IPS-18c (cell line): ENCODE data around the gene MACROD1.
A peak's percentile ranks its signal among the peaks of the same experiment; 100 is the strongest.

Experiments
- H3K4me3 ChIP-seq: 2 replicates; pipeline ENCODE4 v1.7.0; 2013; ENCODE audit warnings: low read depth, mild to moderate bottlenecking, low read length, moderate library complexity; ENCODE audit not compliant: insufficient read depth
- H3K9me3 ChIP-seq: one replicate; pipeline ENCODE4 v1.6.1; 2013; ENCODE audit warnings: mild to moderate bottlenecking, low read length, moderate library complexity; ENCODE audit not compliant: control insufficient read depth, insufficient read depth

MACROD1 gene

DNA sequence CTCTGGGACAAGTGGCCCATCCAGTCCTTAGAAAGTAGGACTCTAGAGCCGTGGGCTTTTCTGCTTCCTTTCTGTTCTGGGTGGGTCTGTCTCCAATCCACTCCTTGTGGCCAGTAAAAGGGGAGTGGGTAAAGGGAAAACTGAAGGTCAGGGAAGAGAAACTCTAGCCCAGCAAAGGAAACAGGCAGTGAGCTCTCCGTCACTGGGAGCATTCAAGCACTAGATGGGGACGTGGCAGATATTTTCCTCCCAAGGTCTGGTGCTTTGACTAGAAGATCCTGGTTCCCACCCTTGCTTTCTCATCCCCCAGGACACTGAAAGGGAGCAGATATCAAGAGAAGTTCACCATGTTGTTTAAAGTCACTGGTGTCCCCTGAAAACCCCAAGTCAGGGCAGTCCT lies 42.2 kb downstream of the MACROD1 start:
- H3K9me3 ChIP-seq, result no peaks in the 10 kb centered on the region

DNA sequence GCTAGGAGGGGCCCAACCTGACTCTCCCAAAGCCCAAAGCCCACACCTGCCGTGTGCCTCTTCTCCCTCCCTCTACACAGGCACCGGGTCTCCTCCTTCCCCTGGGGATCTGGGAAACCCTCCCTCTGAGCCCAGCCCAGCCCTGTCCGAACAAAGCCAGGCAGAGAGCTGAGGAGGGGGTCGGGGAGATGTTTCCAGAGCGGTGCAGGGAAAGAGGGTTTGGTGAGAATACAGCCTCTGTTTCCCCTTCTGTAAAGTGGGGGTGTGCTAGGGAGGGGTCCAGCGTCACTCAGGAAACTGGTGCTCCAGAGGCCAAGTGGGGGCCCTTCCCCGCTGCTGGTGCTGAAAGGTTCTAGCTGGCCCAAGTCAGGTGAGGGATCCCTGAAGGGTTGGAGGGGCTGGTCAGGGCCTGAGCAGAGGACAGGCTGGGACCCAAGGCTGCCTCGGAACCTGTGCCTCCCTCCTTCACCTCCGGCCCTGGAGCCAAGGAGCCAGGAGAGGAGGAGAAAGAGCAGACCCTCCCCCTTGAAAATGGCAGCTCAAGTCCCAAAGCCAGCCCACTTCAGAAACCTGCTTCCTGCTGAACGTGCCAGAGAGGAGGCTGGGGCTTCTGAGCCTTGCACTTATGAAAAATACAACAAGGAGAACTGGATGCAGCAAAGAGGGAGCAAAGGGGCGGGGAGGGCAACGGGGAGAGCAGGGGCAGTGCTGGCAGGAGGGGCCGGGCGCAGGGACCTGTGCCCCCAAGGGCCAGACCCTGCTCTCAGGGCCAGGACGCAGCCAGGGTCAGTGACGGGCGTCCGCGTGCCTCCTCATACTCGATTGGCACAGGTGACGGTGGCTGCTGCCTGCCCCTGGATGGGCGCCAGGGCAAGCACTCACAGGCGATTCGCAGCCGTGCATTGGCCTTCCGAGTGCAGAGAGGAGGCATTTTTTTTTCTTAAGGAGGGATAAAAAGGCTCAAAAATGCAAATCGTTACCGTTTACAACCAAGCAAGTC lies 43.2 kb downstream of the MACROD1 start:
- Histone ChIP-seq H3K9me3 (no peaks in the 10 kb centered on the region), H3K4me3 (peak overlapping the region; percentile 20; the same call in 1 of the 2 replicates)

More for the DNA sequence above, 42.2 kb downstream of the MACROD1 start:
- no peak overlapping the region for H3K4me3 ChIP-seq

DNA sequence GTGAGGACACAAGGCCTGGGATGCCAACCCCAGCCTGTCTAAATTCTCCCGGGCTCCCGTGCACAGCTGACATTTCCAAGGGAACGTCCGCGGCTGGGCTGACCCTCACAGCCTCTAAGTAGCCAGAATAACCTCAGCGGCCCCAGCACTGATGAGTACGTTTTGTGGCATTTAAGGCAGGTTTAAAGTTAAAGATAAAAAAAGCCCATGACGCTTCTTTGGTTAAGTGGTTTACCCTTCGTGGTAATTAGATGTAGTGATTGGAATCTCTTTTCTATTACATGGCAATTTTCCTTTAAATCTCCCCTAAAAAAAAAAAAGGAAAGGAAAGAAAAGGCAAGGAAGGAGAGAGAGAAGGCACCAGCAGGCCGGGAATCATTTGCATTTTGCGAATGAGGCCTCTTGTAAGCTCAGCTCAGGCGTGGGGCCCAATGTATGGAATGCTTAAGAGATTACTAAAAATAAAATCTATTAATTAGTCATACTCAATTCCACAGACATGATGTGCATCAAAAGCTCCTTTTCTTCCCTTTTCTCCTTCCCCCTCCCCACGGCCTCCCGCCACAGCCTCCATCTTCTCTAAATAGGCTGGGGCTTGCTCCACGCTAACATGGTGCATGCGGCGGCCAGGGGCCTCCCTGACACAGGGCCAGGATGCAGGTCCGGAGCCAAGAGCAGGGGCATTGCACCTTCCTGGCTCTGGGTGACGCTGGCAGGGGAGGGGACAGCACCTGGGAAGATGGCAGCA lies 44.1 kb downstream of the MACROD1 start:
- H3K4me3 ChIP-seq, result peak overlapping the region; percentile 20; the same call in 1 of the 2 replicates
- H3K9me3 ChIP-seq, result peaks cover 2% of the 10 kb centered on the region

DNA sequence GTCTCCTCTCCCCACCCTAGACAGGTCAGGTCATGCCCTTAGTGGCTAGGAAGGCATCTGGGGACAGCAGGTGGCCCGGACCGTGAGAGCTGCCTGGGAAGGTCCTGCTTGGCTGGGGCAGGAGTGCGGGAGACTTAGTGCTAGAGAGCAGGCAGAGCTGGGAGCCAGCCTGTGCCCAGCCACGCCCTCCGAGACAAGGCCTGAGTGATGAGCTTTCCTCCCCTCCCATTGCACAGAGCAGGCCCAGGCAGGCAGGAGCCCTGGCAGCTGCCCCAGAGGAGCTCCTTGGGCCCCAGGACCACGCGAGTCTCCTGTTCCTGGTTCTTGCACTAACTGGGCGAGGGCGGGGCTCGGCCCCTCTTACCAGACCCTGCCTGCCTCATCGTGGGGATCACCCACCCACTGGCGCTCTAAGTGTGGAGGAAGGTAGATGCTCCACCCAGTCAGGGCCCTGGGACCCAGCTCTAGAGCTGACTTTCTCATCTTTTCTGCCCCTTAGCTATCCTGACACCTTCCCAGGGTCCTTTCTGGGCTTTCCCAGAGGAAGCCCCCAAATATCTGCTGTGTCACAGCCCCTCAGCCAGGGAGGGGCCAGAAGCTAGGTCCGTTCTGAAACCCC lies 44.9 kb downstream of the MACROD1 start:
- peaks cover 2% of the 10 kb centered on the region for H3K9me3 ChIP-seq

DNA sequence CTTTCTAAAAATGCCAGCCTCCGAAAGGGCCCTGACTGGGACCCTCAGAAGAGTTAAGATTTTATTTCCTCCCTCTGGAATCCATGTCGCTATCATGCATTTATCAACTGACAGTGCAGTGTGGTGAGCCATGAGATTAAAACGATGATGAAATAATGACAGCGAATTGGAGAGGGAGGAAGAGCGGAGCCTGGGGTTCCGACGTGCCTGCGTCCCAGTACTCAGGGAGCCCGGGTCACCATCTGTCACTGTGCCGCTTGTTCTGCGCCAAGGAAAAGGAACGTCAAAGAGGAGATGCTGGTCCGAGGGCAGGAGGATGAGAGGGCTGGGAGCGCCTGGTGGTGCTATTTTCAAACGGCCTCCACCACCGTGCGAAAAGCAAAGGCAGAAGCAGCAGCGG lies 46.2 kb downstream of the MACROD1 start:
- Histone ChIP-seq H3K4me3 (no peak overlapping the region), H3K9me3 (peaks cover 2% of the 10 kb centered on the region)

More for the DNA sequence above, 44.9 kb downstream of the MACROD1 start:
- H3K4me3 ChIP-seq, result no peak overlapping the region

DNA sequence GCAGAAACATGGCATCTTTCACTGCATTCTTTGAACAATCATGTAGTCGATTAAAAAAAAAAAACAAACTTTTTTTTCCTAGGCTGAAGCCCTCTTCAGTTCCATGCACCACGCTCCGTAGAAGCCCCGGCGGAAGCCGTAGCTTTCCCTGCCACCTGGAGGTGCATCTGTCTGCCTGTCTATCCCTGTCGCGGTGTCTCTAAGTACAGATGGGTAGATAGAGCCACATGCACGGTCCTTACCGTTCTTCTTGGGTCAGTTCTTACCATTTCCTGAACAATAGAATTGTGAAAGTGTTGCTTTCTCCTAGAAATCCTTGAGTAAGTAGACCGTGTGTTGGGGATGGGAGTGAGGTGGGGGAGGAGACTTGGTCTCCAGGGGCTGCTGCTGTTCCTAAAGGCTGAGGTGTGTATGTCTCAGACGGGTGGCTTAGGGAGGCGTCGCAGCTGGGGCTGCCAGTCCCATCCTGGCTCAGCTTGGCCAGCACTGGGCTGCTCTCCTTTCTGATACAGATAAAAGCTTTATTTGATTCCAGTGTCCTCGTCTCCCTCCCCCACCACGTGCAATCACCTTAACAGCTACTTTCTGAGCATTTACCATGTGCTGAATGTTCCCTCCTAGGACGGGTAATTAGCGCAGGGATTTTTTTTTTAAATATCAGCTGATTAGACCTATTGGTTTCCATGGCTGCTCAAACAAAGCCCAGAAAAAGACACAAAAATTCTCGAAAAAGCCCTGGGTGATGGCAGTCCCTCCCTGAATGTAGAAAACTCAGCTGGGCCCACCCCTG lies 46.8 kb downstream of the MACROD1 start:
- Histone ChIP-seq H3K9me3 (peaks cover 2% of the 10 kb centered on the region), H3K4me3 (no peak overlapping the region)

DNA sequence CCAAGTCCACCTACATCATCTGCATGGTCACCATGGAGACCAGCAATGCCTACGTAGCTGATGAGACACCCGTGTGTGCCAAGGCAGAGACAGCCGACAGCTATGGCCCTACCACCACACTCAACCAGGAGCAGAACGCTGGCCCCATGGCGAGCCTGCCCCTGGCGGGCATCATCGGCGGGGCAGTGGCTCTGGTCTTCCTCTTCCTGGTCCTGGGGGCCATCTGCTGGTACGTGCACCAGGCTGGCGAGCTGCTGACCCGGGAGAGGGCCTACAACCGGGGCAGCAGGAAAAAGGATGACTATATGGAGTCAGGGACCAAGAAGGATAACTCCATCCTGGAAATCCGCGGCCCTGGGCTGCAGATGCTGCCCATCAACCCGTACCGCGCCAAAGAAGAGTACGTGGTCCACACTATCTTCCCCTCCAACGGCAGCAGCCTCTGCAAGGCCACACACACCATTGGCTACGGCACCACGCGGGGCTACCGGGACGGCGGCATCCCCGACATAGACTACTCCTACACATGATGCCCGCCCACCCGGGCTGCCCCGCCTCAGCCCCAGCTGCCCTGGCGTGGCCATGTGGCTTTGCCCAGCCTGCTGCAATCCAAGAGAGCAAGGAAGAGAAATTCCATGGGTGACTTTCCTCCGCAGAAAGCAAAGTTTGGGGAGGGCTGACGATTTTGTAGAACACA lies 48.0 kb downstream of the MACROD1 start:
- Histone ChIP-seq H3K4me3 (no peak overlapping the region), H3K9me3 (peaks cover 2% of the 10 kb centered on the region)

DNA sequence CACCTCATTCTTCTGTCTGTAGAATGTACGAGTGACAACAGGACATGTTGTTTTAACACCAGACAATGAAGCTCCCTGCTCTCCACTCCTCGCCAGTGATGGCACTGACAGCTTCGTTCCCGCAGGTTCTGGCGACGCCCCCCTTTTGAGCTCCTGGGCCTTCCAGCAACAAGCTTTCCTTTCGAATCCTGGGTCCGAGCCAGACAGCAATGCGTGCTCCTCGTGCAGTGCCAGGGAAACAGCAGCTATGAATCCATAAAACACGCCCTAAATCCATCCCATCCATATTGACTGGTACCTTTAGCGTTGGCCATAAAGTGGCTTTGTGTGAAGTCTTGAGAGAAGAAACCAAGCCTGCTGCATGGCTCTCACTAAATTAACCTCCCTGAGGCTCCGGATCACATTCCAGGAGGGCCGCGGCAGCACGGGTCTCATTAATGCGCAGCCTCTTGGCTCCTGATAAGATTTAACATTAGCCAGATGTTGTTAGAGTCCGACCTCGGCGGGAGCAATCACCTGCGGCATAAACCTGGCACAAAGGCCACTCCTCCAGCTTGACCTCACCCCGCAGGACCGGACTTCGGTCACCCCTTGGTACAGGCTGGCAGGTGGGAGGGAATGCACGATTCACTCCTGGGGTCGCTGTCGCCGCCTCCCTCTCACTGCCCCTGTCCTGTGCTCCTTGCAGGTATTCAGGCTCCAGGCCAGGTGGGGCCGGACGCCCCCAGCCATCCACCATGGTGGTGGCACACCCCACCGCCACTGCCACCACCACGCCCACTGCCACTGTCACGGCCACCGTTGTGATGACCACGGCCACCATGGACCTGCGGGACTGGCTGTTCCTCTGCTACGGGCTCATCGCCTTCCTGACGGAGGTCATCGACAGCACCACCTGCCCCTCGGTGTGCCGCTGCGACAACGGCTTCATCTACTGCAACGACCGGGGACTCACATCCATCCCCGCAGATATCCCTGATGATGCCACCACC lies 50.1 kb downstream of the MACROD1 start:
- H3K9me3 ChIP-seq, result peaks cover 2% of the 10 kb centered on the region
- H3K4me3 ChIP-seq, result no peak overlapping the region

DNA sequence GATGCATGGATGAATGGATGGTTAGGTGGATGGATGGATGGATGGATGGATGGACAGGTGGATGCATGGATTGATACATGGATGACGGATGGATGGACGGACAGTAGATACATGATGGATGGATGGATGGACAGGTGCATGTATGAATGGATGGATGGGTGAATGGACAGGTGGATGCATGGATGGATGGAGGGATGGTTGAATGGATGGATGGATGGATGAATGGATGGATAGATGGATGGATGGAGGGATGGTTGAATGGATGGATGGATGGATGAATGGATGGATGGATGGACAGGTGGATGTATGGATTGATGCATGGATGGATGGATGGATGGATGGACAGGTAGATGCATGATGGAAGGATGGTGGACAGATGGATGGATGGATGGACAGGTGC lies 51.7 kb downstream of the MACROD1 start:
- H3K4me3 ChIP-seq, result no peak overlapping the region

DNA sequence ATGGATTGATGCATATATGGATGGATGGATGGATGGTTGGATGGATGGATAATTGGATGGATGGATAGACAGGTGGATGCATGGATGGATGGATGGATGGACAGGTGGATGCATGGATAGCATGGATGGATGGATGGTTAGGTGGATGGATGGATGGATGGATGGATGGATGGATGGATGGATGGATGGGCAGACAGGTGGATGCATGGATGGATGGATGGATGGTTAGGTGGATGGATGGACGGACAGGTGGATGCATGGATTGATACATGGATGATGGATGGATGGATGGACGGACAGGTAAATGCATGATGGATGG lies 52.5 kb downstream of the MACROD1 start:
- Histone ChIP-seq H3K4me3 (no peak overlapping the region), H3K9me3 (peaks cover 2% of the 10 kb centered on the region)

More for the DNA sequence above, 51.7 kb downstream of the MACROD1 start:
- H3K9me3 ChIP-seq, result peaks cover 2% of the 10 kb centered on the region

DNA sequence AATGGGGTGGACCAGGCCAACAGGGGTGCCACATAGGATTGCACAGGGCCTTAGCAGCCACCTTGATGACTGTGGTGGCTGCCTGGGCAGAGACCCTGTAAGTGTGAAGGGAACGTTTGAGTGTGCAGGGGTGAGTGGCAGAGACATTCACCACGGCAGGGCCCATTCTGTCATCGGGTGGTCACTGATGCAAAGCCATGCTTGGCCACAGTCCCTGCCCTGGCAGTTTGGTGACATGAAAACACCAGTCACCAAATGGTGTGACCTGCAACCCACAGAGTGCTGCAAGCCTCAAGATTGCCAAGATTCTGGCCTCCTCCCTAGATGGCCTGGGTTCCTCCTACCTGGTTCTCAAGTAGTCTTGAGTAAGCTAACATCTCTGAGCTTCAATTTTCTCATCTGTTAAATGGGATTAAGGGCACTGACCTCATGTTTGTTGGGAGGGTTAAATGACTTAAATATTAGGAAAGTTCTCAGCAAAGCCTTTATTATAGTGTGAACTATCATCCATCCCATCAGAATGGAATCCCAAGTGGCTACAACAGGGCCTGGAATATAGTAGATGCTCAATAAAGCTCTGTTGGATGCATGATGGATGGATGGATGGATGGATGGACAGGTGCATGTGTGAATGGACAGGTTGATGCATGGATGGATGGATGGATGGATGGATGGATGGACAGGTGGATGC lies 53.0 kb downstream of the MACROD1 start:
- no peak overlapping the region for H3K4me3 ChIP-seq
- H3K9me3 ChIP-seq, result peaks cover 2% of the 10 kb centered on the region

DNA sequence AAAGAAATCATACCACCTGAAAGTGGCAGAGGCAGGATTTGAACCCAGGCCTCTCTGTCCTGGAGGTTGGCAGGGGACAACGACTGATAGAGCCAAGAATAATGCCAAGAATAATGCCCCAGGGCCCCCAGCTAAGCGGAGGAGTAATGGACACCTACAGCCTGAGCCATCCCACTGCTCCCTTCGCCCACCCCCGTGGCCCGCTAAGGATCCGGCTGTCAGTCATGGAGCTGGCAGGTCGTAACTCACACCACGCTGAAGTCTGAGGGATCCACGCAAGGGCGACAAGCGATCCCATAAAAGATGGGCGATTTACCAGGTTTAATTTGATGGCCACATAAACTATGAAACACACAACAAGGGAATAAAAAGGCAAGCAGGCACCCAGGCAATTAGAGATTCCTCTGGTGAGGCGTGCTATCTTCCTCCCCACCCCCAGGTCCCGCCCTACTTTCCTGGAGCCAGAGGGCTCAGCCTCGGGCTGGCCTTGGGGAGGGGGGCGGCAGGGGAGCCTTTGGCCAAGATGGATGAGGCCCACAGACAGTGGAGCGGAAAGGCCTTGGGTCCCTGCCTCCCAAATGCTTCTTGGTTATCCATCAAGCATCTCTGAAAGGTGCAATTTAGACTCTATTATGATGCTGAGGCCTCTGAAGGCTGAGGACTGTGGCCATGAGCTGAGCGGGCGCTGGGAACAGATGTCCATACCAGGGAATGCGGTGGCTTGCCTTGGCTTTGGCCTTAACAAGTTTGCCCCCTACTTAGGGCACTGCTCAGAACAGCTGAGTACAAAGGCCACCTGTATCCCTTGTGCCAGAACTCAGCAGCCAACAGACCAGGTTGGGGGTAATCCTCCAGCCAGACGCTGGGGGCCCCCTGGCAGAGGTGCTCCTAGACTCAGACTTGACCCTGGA lies 55.2 kb downstream of the MACROD1 start:
- H3K9me3 ChIP-seq, result no peaks in the 10 kb centered on the region
- H3K4me3 ChIP-seq, result no peak overlapping the region

DNA sequence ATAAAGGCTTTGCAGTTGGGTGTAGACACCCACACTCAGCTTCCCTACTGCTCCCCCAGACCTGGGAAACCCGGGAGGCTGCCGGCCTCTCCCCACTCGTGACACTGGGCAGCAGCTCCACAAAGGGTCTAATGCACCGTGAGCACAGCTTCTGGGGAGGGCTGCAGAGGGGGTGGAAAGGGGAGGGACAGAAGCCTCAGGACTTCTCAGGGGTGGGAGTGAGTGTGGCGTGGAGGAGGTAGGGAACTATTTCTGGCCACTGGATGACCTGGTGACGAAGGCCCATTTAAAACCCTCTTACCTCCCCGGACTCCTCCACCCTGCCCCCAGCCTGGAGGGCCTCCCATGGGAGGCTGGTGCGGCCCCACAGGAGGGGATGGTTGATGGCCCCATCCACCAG lies 56.6 kb downstream of the MACROD1 start:
- no peaks in the 10 kb centered on the region for H3K9me3 ChIP-seq
- no peak overlapping the region for H3K4me3 ChIP-seq

DNA sequence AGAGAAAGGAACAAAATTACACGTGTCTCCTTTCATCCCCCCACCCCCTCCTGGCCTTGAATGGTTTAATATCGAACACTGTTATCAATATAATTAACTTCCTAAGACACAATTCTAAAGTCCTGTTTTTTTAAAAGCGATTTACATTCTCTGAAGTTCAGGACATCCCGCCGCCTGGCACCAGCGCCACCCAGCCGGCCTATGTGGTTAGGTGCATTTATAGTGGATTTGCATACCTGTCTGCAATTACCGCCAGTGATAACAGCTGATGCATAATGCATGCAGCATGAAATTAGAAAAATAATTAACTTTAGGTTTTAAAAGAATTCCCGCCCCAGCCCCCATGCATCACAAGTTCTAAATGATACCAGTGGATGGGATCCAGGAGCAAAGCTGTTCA lies 58.6 kb downstream of the MACROD1 start:
- H3K4me3 ChIP-seq, result no peak overlapping the region
- H3K9me3 ChIP-seq, result no peaks in the 10 kb centered on the region
